Astrocyte (in vitro differentiated cells and primary cell): ENCODE results near the gene LRRC73. TPM values are rescaled to one million over a fixed set of nuclear protein-coding genes. Genes with fewer than 3 reads are reported as not detected.
"Not testable (repeated sequence)": the region's sequence is repeated elsewhere in the genome, so short reads cannot be mapped to it uniquely, and the experiment has no call there.

Experiments
- DNase-seq: peaks from one replicate; pipeline ENCODE4 v3.0.0-alpha.2; 2010; ENCODE audit warnings: low read depth
- FAIRE-seq: peaks from 2 replicates; lab custom pipeline; 2011; peaks lifted over from hg19 to GRCh38; lab: Jason Lieb, UNC
- H2AFZ ChIP-seq: 2 replicates; pipeline ENCODE4 v1.6.0; 2012; ENCODE audit warnings: low read depth, low read length, inconsistent platforms
- H3K27ac ChIP-seq: 2 replicates; pipeline ENCODE4 v1.5.1; 2011; ENCODE audit warnings: low read depth, low read length, inconsistent platforms
- H3K27me3 ChIP-seq: 2 replicates; pipeline ENCODE4 v1.6.0; 2011; ENCODE audit warnings: low read length, inconsistent platforms; ENCODE audit not compliant: insufficient read depth
- H3K36me3 ChIP-seq: 2 replicates; pipeline ENCODE4 v1.5.1; 2011; ENCODE audit warnings: low read length, inconsistent platforms; ENCODE audit not compliant: insufficient read depth
- H3K4me1 ChIP-seq: 2 replicates; pipeline ENCODE4 v1.5.1; 2011; ENCODE audit warnings: low read length, inconsistent platforms; ENCODE audit not compliant: insufficient read depth
- H3K4me2 ChIP-seq: 2 replicates; pipeline ENCODE4 v1.6.0; 2012; ENCODE audit warnings: low read length, inconsistent platforms
- H3K4me3 ChIP-seq: 2 replicates; pipeline ENCODE4 v1.5.1; 2011; ENCODE audit warnings: low read depth, mild to moderate bottlenecking, low read length, inconsistent platforms; ENCODE audit not compliant: insufficient read depth
- H3K79me2 ChIP-seq: 2 replicates; pipeline ENCODE4 v1.6.0; 2012; ENCODE audit warnings: mild to moderate bottlenecking, low read length, inconsistent platforms; ENCODE audit not compliant: insufficient read depth
- H3K9ac ChIP-seq: 2 replicates; pipeline ENCODE4 v1.6.0; 2012; ENCODE audit warnings: mild to moderate bottlenecking, low read length, inconsistent platforms
- H3K9me3 ChIP-seq: 2 replicates; pipeline ENCODE4 v1.5.1; 2012; ENCODE audit warnings: low read depth, mild to moderate bottlenecking, low read length, inconsistent platforms; ENCODE audit not compliant: insufficient read depth
- H4K20me1 ChIP-seq: 2 replicates; pipeline ENCODE4 v1.6.0; 2012; ENCODE audit warnings: low read length, inconsistent platforms; ENCODE audit not compliant: insufficient read depth
- H3K27ac Mint-ChIP-seq: one replicate; pipeline ENCODE4 v1.8.0; 2021; ENCODE audit warnings: mild to moderate bottlenecking, mixed read lengths; ENCODE audit not compliant: unreplicated experiment
- H3K27me3 Mint-ChIP-seq: one replicate; pipeline ENCODE4 v1.8.0; 2021; ENCODE audit warnings: low read depth, mixed read lengths; ENCODE audit not compliant: unreplicated experiment
- H3K36me3 Mint-ChIP-seq: one replicate; pipeline ENCODE4 v1.8.0; 2021; ENCODE audit warnings: low read depth, mixed read lengths; ENCODE audit not compliant: unreplicated experiment
- H3K4me1 Mint-ChIP-seq: one replicate; pipeline ENCODE4 v1.8.0; 2021; ENCODE audit warnings: low read depth, mixed read lengths; ENCODE audit not compliant: unreplicated experiment
- H3K4me3 Mint-ChIP-seq: one replicate; pipeline ENCODE4 v1.8.0; 2021; ENCODE audit warnings: mild to moderate bottlenecking, moderate library complexity, mixed read lengths; ENCODE audit not compliant: unreplicated experiment
- H3K9me3 Mint-ChIP-seq: one replicate; pipeline ENCODE4 v1.8.0; 2021; ENCODE audit warnings: mild to moderate bottlenecking, mixed read lengths; ENCODE audit not compliant: unreplicated experiment
- EZH2 ChIP-seq: IDR thresholded peaks from 2 replicates; pipeline ENCODE4 v1.6.1; 2012; ENCODE audit warnings: mild to moderate bottlenecking, low read length, inconsistent platforms; ENCODE audit not compliant: insufficient read depth
- total RNA-seq: library from RNA; stranded (reverse); gene quantifications from 2 replicates; pipeline ENCODE4 v1.2.1, GENCODE V29; 2021
- TF ChIP-seq, protein P1 (sequence below): IDR thresholded peaks from 2 replicates; pipeline ENCODE4 v1.5.1; 2011; ENCODE audit warnings: low read depth, mild to moderate bottlenecking, inconsistent platforms, low read length, moderate library complexity; ENCODE audit not compliant: insufficient read depth

The LRRC73 gene
- total RNA-seq, 1 donor from 2014 or later = 0.30 TPM

- no peak overlapping the region for H3K4me3 Mint-ChIP-seq
- Histone ChIP-seq H3K4me2 (no peak overlapping the region), H4K20me1 (no peaks in the 10 kb centered on the region), H2AFZ (no peak overlapping the region), H3K9me3 (peaks cover 2% of the 10 kb centered on the region), H3K27me3 (peaks cover 19% of the 10 kb centered on the region), H3K79me2 (no peaks in the 10 kb centered on the region), H3K4me1 (no peaks in the 10 kb centered on the region), H3K4me3 (no peak overlapping the region), H3K9ac (no peak overlapping the region), H3K36me3 (no peaks in the 10 kb centered on the region), H3K27ac (no peak overlapping the region)
- H3K27me3 Mint-ChIP-seq = peaks cover 44% of the 10 kb centered on the region
- H3K27ac Mint-ChIP-seq = no peak overlapping the region
- no peaks in the 10 kb centered on the region for H3K4me1 Mint-ChIP-seq
- DNase-seq (no peak), FAIRE-seq (no peak)
- no peaks in the 10 kb centered on the region for H3K36me3 Mint-ChIP-seq
- TF ChIP-seq EZH2 = no peak
- TF ChIP-seq, protein P1, sequence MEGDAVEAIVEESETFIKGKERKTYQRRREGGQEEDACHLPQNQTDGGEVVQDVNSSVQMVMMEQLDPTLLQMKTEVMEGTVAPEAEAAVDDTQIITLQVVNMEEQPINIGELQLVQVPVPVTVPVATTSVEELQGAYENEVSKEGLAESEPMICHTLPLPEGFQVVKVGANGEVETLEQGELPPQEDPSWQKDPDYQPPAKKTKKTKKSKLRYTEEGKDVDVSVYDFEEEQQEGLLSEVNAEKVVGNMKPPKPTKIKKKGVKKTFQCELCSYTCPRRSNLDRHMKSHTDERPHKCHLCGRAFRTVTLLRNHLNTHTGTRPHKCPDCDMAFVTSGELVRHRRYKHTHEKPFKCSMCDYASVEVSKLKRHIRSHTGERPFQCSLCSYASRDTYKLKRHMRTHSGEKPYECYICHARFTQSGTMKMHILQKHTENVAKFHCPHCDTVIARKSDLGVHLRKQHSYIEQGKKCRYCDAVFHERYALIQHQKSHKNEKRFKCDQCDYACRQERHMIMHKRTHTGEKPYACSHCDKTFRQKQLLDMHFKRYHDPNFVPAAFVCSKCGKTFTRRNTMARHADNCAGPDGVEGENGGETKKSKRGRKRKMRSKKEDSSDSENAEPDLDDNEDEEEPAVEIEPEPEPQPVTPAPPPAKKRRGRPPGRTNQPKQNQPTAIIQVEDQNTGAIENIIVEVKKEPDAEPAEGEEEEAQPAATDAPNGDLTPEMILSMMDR = no peak
- no peaks in the 10 kb centered on the region for H3K9me3 Mint-ChIP-seq
These were observed 50.6 kb downstream of the LRRC73 start for GRCh38 chr6:43459535-43459934.

DNA sequence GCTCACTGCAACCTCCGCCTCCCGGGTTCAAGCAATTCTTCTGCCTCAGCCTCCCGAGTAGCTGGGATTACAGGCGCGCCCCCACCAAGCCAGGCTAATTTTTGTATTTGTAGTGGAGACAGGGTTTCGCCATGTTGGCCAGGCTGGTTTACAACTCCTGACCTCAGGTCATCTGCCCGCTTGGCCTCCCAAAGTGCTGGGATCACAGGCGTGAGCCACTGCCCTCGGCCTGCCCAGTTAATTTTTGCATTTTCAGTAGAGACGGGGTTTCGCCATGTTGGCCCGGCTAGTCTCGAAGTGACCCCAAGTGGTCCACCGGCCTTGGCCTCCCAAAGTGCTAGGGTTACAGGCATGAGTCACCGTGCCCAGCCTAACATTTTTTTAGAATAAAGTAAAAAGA, 52.0 kb downstream of the LRRC73 start:
- H3K4me3 Mint-ChIP-seq, DNase-seq, H3K4me3 ChIP-seq, H3K4me1 Mint-ChIP-seq, H3K36me3 Mint-ChIP-seq, H3K9ac ChIP-seq, H3K36me3 ChIP-seq, H3K79me2 ChIP-seq, H3K9me3 Mint-ChIP-seq, H2AFZ ChIP-seq, H3K4me2 ChIP-seq, H4K20me1 ChIP-seq, FAIRE-seq, H3K27ac Mint-ChIP-seq, H3K4me1 ChIP-seq, H3K9me3 ChIP-seq, H3K27ac ChIP-seq: not testable (repeated sequence)
- H3K27me3 ChIP-seq = peaks cover 19% of the 10 kb centered on the region
- peaks cover 48% of the 10 kb centered on the region for H3K27me3 Mint-ChIP-seq

DNA sequence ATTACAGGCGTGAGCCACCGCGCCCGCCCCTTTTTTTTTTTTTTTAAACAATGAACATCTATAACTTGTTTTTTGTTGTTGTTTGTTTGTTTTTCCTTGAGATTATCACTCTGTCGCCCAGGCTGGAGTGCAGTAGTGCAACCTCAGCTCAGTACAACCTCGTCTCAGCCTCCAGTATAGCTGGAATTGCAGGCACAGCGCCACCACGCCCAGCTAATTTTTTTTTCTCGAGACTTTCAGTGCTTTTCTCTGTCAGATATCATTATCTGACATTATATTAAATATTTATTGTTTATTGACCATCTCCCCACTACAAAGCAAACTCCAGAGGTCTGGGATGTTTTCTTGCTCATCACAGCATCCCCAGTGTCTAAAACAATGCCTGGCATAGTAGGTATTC, 52.5 kb downstream of the LRRC73 start:
- H3K36me3 ChIP-seq = no peaks in the 10 kb centered on the region
- H3K27ac ChIP-seq = no peak overlapping the region
- DNase-seq (no peak), FAIRE-seq (no peak)
- H3K79me2 ChIP-seq = no peaks in the 10 kb centered on the region
- peaks cover 2% of the 10 kb centered on the region for H3K36me3 Mint-ChIP-seq
- H3K4me2 ChIP-seq = no peak overlapping the region
- H3K4me3 ChIP-seq = no peak overlapping the region
- H3K9me3 ChIP-seq = peaks cover 2% of the 10 kb centered on the region
- H3K27me3 Mint-ChIP-seq = peaks cover 44% of the 10 kb centered on the region
- no peak overlapping the region for H2AFZ ChIP-seq
- no peaks in the 10 kb centered on the region for H3K4me1 ChIP-seq
- TF ChIP-seq EZH2 = no peak
- TF ChIP-seq, protein P1 = no peak
- H4K20me1 ChIP-seq = peaks cover 9% of the 10 kb centered on the region
- H3K4me3 Mint-ChIP-seq = no peak overlapping the region
- H3K9me3 Mint-ChIP-seq = no peaks in the 10 kb centered on the region
- H3K4me1 Mint-ChIP-seq = no peaks in the 10 kb centered on the region
- no peak overlapping the region for H3K9ac ChIP-seq
- H3K27me3 ChIP-seq = peaks cover 18% of the 10 kb centered on the region
- H3K27ac Mint-ChIP-seq = no peak overlapping the region

Other genes starting within 250 kb of the LRRC73 start
- not detected in 2 replicates for gene SLC22A7, start 212.1 kb downstream of the LRRC73 start, total RNA-seq
- gene CRIP3, start 201.5 kb downstream of the LRRC73 start, total RNA-seq = not detected in 2 replicates
- gene ZNF318, start 140.7 kb downstream of the LRRC73 start, total RNA-seq = 9.8 and 10.9 TPM in 2 replicates
- gene ABCC10, start 82.8 kb downstream of the LRRC73 start, total RNA-seq = 37.2 and 40.8 TPM in 2 replicates
- gene DLK2, start 54.8 kb downstream of the LRRC73 start, total RNA-seq = 0.41 and 0.68 TPM in 2 replicates
- 26.6 and 28.3 TPM in 2 replicates for gene TJAP1, start 32.8 kb downstream of the LRRC73 start, total RNA-seq
- 132 and 141 TPM in 2 replicates for gene YIPF3, start 6.6 kb upstream of the LRRC73 start, total RNA-seq
- 41.8 and 46.2 TPM in 2 replicates for gene POLR1C, start 6.7 kb upstream of the LRRC73 start, total RNA-seq
- 53.0 and 62.6 TPM in 2 replicates for gene XPO5, start 65.7 kb upstream of the LRRC73 start, total RNA-seq
- 53.0 and 58.0 TPM in 2 replicates for gene POLH, start 65.8 kb upstream of the LRRC73 start, total RNA-seq
- 86.6 and 90.6 TPM in 2 replicates for gene GTPBP2, start 118.9 kb upstream of the LRRC73 start, total RNA-seq
- 28.0 and 32.2 TPM in 2 replicates for gene MAD2L1BP, start 125.5 kb upstream of the LRRC73 start, total RNA-seq
- 0.30 and 0.55 TPM in 2 replicates for gene RSPH9, start 134.7 kb upstream of the LRRC73 start, total RNA-seq
- 33.5 and 38.3 TPM in 2 replicates for gene MRPS18A, start 177.4 kb upstream of the LRRC73 start, total RNA-seq